CD4-positive, alpha-beta T cell (primary cell): ENCODE results near the gene GAB1. TPM values are rescaled to one million over a fixed set of nuclear protein-coding genes. Genes with fewer than 3 reads are reported as not detected.

Experiments
- ATAC-seq: fragments of 200-7000 bp; cut with Tn5 transposase; one replicate; pipeline ENCODE4 v1.10.0; 2022; ENCODE audit warnings: mild to moderate bottlenecking; ENCODE audit not compliant: poor library complexity
- CTCF ChIA-PET: fragments of 350-600 bp; sonication (Branson Sonifier 250); formaldehyde crosslinking; loops from one replicate; lab custom pipeline; 2021; ENCODE audit warnings: antibody characterized with exemption, inconsistent platforms; lab: Charles Lee
- POLR2A ChIA-PET: fragments of 350-600 bp; sonication (Branson Sonifier 250); formaldehyde crosslinking; loops from one replicate; lab custom pipeline; 2021; ENCODE audit warnings: antibody characterized with exemption, inconsistent platforms; lab: Charles Lee
- DNase-seq, 14 experiments: peaks; one replicate each; pipeline ENCODE4 v3.0.0-alpha.2; 2013 to 2020; ENCODE audit warnings: mixed read lengths in 2 of 14
- H3K27ac ChIP-seq, 2 donors: one replicate each; pipeline versions ENCODE4 v1.5.1 to v1.7.0; 2013; ENCODE audit warnings: low read length in 2 of 2, low read depth in 1 of 2, mild to moderate bottlenecking in 1 of 2
- H3K27me3 ChIP-seq, 2 experiments: 1 replicate in 1 of 2; 2 replicates in 1 of 2; pipeline versions ENCODE4 v1.6.1 to v1.7.0; 2013; ENCODE audit warnings: low read length in 2 of 2, control low read depth in 1 of 2, mild to moderate bottlenecking in 1 of 2, moderate library complexity in 1 of 2; ENCODE audit not compliant: insufficient read depth in 2 of 2, control insufficient read depth in 1 of 2
- H3K36me3 ChIP-seq: one replicate; pipeline ENCODE4 v1.6.1; 2013; ENCODE audit warnings: low read length, control low read depth; ENCODE audit not compliant: insufficient read depth
- H3K4me1 ChIP-seq: one replicate; pipeline ENCODE4 v1.6.1; 2013; ENCODE audit warnings: low read length, control low read depth; ENCODE audit not compliant: insufficient read depth
- H3K4me3 ChIP-seq: one replicate; pipeline ENCODE4 v1.5.1; 2013; ENCODE audit warnings: mild to moderate bottlenecking, low read length, moderate library complexity
- H3K9me3 ChIP-seq, 2 experiments: 1 replicate in 1 of 2; 2 replicates in 1 of 2; pipeline versions ENCODE4 v1.6.1 to v1.7.0; 2013; ENCODE audit warnings: low read length in 2 of 2, mild to moderate bottlenecking in 2 of 2, control low read depth in 1 of 2, moderate library complexity in 1 of 2; ENCODE audit not compliant: control insufficient read depth in 1 of 2, insufficient read depth in 1 of 2
- H3K27ac Mint-ChIP-seq: one replicate; pipeline ENCODE4 v1.8.0; 2020; ENCODE audit warnings: mixed read lengths
- H3K27me3 Mint-ChIP-seq: one replicate; pipeline ENCODE4 v1.8.0; 2021; ENCODE audit warnings: mixed read lengths
- H3K36me3 Mint-ChIP-seq: one replicate; pipeline ENCODE4 v1.8.0; 2021; ENCODE audit warnings: low read depth, mixed read lengths
- H3K4me1 Mint-ChIP-seq: one replicate; pipeline ENCODE4 v1.8.0; 2021; ENCODE audit warnings: low read depth, mixed read lengths
- H3K4me3 Mint-ChIP-seq: one replicate; pipeline ENCODE4 v1.8.0; 2020; ENCODE audit warnings: mild to moderate bottlenecking, mixed read lengths
- H3K9me3 Mint-ChIP-seq: one replicate; pipeline ENCODE4 v1.8.0; 2020; ENCODE audit warnings: mixed read lengths
- intact Hi-C, 2 experiments: fragments of 100-400 bp; cut with DNase I in 1 of 2; cut with micrococcal nuclease in 1 of 2; formaldehyde crosslinking; loops; one replicate each; pipeline versions ENCODE4 v1.15.1 to v1.9.0; 2023 to 2025; cut with DNase I, micrococcal nuclease
- total RNA-seq, 174 experiments: library from RNA in 2 of 174; stranded (reverse) in 2 of 174; gene quantifications; one replicate each; pipeline ENCODE4 v1.2.3 and lab custom pipeline; 2021 to 2026
- TF ChIP-seq, protein P1 (sequence below): fragments of 200-600 bp; IDR thresholded peaks from one replicate; pipeline ENCODE4 v1.8.0; 2022; ENCODE audit warnings: antibody characterized with exemption, mild to moderate bottlenecking

Gene GAB1
- total RNA-seq, 2 experiments from 2014 or later: 0.27 to 0.64 TPM

DNA sequence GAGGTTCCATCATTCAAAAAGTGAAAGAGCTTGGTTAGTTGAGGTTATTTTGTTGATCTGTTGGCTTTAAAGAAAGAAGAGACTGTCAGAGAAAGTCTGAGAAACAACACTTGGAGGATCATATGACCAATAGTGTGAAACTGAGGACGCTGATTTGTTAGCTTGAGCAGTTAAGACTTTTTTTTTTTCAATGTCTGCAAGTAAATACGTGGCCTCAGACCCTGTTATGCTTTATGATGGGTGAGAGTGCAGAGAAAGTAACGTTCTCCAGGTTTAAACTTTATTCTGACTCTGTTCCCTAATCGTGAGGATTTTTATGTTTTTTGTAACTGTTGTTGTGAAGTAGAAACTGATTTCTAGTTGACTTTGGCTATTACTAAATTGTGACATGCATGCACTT is 45.9 kb downstream of the GAB1 start:
- no peaks in the 10 kb centered on the region for H3K9me3 ChIP-seq
- no peaks in the 10 kb centered on the region for H3K27me3 ChIP-seq
- Mint-ChIP-seq H3K27me3 (peaks cover 2% of the 10 kb centered on the region), H3K4me3 (no peak overlapping the region), H3K9me3 (no peaks in the 10 kb centered on the region), H3K27ac (no peak overlapping the region), H3K4me1 (no peaks in the 10 kb centered on the region), H3K36me3 (no peaks in the 10 kb centered on the region)
- intact Hi-C loops: no loop called here
- ChIA-PET CTCF (no interaction called here), POLR2A (no interaction called here)
- no peak overlapping the region for H3K27ac ChIP-seq
- H3K4me3 ChIP-seq: no peak overlapping the region
- ATAC-seq (no peak), DNase-seq (no peak)
- TF ChIP-seq, protein P1, sequence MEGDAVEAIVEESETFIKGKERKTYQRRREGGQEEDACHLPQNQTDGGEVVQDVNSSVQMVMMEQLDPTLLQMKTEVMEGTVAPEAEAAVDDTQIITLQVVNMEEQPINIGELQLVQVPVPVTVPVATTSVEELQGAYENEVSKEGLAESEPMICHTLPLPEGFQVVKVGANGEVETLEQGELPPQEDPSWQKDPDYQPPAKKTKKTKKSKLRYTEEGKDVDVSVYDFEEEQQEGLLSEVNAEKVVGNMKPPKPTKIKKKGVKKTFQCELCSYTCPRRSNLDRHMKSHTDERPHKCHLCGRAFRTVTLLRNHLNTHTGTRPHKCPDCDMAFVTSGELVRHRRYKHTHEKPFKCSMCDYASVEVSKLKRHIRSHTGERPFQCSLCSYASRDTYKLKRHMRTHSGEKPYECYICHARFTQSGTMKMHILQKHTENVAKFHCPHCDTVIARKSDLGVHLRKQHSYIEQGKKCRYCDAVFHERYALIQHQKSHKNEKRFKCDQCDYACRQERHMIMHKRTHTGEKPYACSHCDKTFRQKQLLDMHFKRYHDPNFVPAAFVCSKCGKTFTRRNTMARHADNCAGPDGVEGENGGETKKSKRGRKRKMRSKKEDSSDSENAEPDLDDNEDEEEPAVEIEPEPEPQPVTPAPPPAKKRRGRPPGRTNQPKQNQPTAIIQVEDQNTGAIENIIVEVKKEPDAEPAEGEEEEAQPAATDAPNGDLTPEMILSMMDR: no peak
- H3K36me3 ChIP-seq: no peaks in the 10 kb centered on the region
- no peaks in the 10 kb centered on the region for H3K4me1 ChIP-seq

DNA sequence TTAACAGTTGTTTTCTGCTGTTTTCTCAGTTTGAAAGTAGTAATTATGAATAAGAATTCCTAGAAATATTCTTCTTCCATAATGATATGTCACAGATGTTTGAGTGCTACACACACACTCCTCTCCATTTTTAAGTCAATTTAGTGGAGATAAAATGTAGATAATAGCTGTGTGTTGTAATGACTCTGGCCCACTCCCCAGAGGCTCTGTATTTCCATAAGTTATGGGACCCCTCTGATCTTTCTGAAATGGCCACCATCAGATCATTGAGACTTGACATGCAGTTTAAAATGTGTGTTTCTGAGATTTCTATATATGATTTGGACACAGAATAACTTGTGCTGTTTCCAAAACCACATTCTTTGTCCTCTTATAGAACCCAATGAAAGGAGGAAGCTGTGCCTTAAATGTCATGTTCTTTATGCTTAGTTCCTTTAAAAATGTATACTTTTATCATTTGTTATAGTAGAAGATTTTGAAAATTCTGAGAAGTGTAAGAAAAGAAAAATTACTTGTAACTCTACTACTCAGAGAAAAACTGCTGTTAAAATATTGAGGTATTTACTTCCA is 46.4 kb downstream of the GAB1 start:
- Mint-ChIP-seq H3K27me3 (peaks cover 7% of the 10 kb centered on the region), H3K4me3 (no peak overlapping the region), H3K27ac (no peak overlapping the region), H3K4me1 (no peaks in the 10 kb centered on the region), H3K36me3 (no peaks in the 10 kb centered on the region), H3K9me3 (no peaks in the 10 kb centered on the region)
- no peak for ATAC-seq
- Histone ChIP-seq H3K27me3 (no peaks in the 10 kb centered on the region), H3K27ac (no peak overlapping the region), H3K36me3 (no peaks in the 10 kb centered on the region), H3K9me3 (no peaks in the 10 kb centered on the region), H3K4me1 (no peaks in the 10 kb centered on the region), H3K4me3 (no peak overlapping the region)
- CTCF ChIA-PET: no interaction called here
- TF ChIP-seq, protein P1: no peak
- no peak for DNase-seq
- intact Hi-C loops: no loop called here
- POLR2A ChIA-PET: no interaction called here

DNA sequence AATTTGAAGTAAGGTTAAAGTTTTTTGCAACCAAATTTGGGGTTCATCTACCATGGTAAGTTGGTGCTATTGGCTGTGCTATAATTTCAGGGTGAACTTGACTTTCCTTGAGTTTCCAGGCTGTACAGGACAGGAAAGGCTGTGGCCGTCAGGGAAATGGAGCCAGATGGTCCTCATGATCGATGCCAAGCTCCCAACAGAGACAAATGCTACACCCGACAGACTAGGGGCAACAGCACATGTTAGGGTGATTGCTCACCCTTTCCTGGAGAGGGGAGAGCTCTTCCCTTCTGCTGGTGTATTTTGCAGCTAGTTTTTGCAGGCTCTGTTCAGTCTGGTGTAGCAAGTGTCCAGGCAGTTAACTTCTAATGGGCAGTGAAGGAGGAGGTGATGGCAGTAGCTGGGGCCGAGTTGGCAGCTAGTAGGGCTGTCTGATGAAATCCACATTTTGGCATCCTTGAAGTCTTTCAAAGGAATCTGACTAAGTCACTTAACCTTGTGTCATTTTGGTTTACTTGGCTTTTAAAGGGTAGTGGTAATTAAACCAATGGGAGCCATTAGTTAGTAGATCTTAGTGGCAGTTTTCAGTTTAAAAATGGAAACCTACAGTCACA is 47.8 kb downstream of the GAB1 start:
- POLR2A ChIA-PET: no interaction called here
- TF ChIP-seq, protein P1: no peak
- CTCF ChIA-PET: no interaction called here
- Mint-ChIP-seq H3K36me3 (no peaks in the 10 kb centered on the region), H3K4me1 (no peaks in the 10 kb centered on the region), H3K27ac (no peak overlapping the region), H3K4me3 (no peak overlapping the region), H3K9me3 (no peaks in the 10 kb centered on the region), H3K27me3 (peaks cover 8% of the 10 kb centered on the region)
- Histone ChIP-seq H3K9me3 (no peaks in the 10 kb centered on the region), H3K27ac (no peak overlapping the region), H3K4me3 (no peak overlapping the region), H3K27me3 (no peaks in the 10 kb centered on the region), H3K36me3 (no peaks in the 10 kb centered on the region), H3K4me1 (no peaks in the 10 kb centered on the region)
- intact Hi-C loops: no loop called here
- DNase-seq (no peak), ATAC-seq (no peak)
